A673 (cell line): ENCODE measurements around the gene UTP3. TPM values are rescaled to one million over a fixed set of nuclear protein-coding genes. Genes with fewer than 3 reads are reported as not detected.
"Not testable (repeated sequence)": the region's sequence is repeated elsewhere in the genome, so short reads cannot be mapped to it uniquely, and the experiment has no call there.

Experiments
- BruUV-seq: library from RNA; stranded (reverse); fragments of 400-500 nt; replicated peaks from 2 replicates; lab custom pipeline; 2021; lab: Mats Ljungman, UMichigan
- CTCF ChIA-PET: fragments of 300-600 bp; sonication (Branson Sonifier 250); formaldehyde crosslinking; loops from one replicate; lab custom pipeline; 2022; ENCODE audit warnings: antibody characterized with exemption; lab: Charles Lee
- POLR2A ChIA-PET: fragments of 300-600 bp; sonication (Branson Sonifier 250); formaldehyde crosslinking; loops from one replicate; lab custom pipeline; 2022; ENCODE audit warnings: antibody characterized with exemption; ENCODE audit not compliant: low non-redundant PET; lab: Charles Lee
- DNase-seq: peaks from one replicate; pipeline ENCODE4 v3.0.0-alpha.2; 2015; ENCODE audit warnings: low spot score
- H3K27ac ChIP-seq: fragments of 200-600 bp; sonication (generic); 2 replicates; pipeline ENCODE4 v1.5.1; 2016; ENCODE audit warnings: mixed run types, low read depth, mild to moderate bottlenecking, mixed read lengths, antibody characterized with exemption, low read length; ENCODE audit not compliant: poor library complexity, severe bottlenecking
- H3K27me3 ChIP-seq: fragments of 200-600 bp; sonication (generic); replicated peaks from 2 replicates; pipeline ENCODE4 v1.6.1; 2017; ENCODE audit warnings: mixed run types, low read depth, mild to moderate bottlenecking, mixed read lengths, antibody characterized with exemption, low read length; ENCODE audit not compliant: insufficient read depth, poor library complexity
- H3K36me3 ChIP-seq: fragments of 200-600 bp; sonication (generic); 2 replicates; pipeline ENCODE4 v1.6.1; 2016; ENCODE audit warnings: mixed run types, mild to moderate bottlenecking, mixed read lengths, antibody characterized with exemption, low read length; ENCODE audit not compliant: insufficient read depth, poor library complexity, severe bottlenecking
- H3K4me1 ChIP-seq: fragments of 200-600 bp; sonication (generic); 2 replicates; pipeline ENCODE4 v1.6.1; 2017; ENCODE audit warnings: mixed run types, mild to moderate bottlenecking, mixed read lengths, antibody characterized with exemption, low read length; ENCODE audit not compliant: insufficient read depth, poor library complexity, severe bottlenecking
- H3K4me3 ChIP-seq: fragments of 200-600 bp; sonication (generic); 2 replicates; pipeline ENCODE4 v1.5.1; 2016; ENCODE audit warnings: low read depth, mixed run types, mild to moderate bottlenecking, mixed read lengths, low read length; ENCODE audit not compliant: poor library complexity, severe bottlenecking
- H3K9me3 ChIP-seq: fragments of 200-600 bp; sonication (generic); 2 replicates; pipeline ENCODE4 v1.6.1; 2016; ENCODE audit warnings: mixed run types, low read depth, mild to moderate bottlenecking, mixed read lengths, antibody characterized with exemption, low read length; ENCODE audit not compliant: poor library complexity, severe bottlenecking
- CTCF ChIP-seq: fragments of 300-800, 200-600 bp; sonication (generic); conservative IDR thresholded peaks from 2 replicates; pipeline ENCODE4 v1.5.1; 2017; ENCODE audit warnings: low read depth, mild to moderate bottlenecking, antibody characterized with exemption, low read length, moderate library complexity, mixed read lengths
- EZH2 ChIP-seq: fragments of 200-600 bp; sonication (generic); IDR thresholded peaks from 2 replicates; pipeline ENCODE4 v1.6.1; 2017; ENCODE audit warnings: borderline replicate concordance, low read depth, mild to moderate bottlenecking, mixed read lengths, antibody characterized with exemption, low read length; ENCODE audit not compliant: poor library complexity, severe bottlenecking
- intact Hi-C: fragments of 100-400 bp; cut with micrococcal nuclease; formaldehyde crosslinking; loops from one replicate; pipeline ENCODE4 v1.10.0; 2022; ENCODE audit not compliant: unreplicated experiment
- total RNA-seq: library from RNA; stranded (reverse); gene quantifications from 2 replicates; pipeline ENCODE4 v1.2.3, GENCODE V29; 2021

Gene UTP3
- total RNA-seq, 1 experiment from 2014 or later, result 17.1 TPM

GRCh38 chr4:70678383-70678999 lies 9.8 kb upstream of the UTP3 start:
- intact Hi-C loops, result no loop called here
- Histone ChIP-seq H3K4me1 (no peaks in the 10 kb centered on the region), H3K36me3 (no peaks in the 10 kb centered on the region), H3K27me3 (no peaks in the 10 kb centered on the region), H3K9me3 (no peaks in the 10 kb centered on the region), H3K4me3 (no peak overlapping the region), H3K27ac (no peak overlapping the region)
- no peak for TF ChIP-seq EZH2
- no peak for TF ChIP-seq CTCF
- DNase-seq, result no peak
- no TSS peak for BruUV-seq
- ChIA-PET POLR2A (no interaction called here), CTCF (no interaction called here)

GRCh38 chr4:70680934-70681333 lies 7.4 kb upstream of the UTP3 start:
- no peak overlapping the region for H3K27ac ChIP-seq
- no peaks in the 10 kb centered on the region for H3K9me3 ChIP-seq
- H3K4me3 ChIP-seq, result no peak overlapping the region
- intact Hi-C loops, result no loop called here
- no TSS peak for BruUV-seq
- CTCF ChIA-PET, result no interaction called here
- H3K27me3 ChIP-seq, result no peaks in the 10 kb centered on the region
- POLR2A ChIA-PET, result no interaction called here
- TF ChIP-seq EZH2 (no peak), CTCF (no peak)
- DNase-seq, result no peak
- H3K4me1 ChIP-seq, result no peaks in the 10 kb centered on the region
- no peaks in the 10 kb centered on the region for H3K36me3 ChIP-seq

GRCh38 chr4:70681704-70682103 lies 6.6 kb upstream of the UTP3 start:
- TF ChIP-seq EZH2 (no peak), CTCF (no peak)
- no peak overlapping the region for H3K27ac ChIP-seq
- no peaks in the 10 kb centered on the region for H3K9me3 ChIP-seq
- no peaks in the 10 kb centered on the region for H3K36me3 ChIP-seq
- no TSS peak for BruUV-seq
- H3K4me3 ChIP-seq, result no peak overlapping the region
- H3K4me1 ChIP-seq, result no peaks in the 10 kb centered on the region
- intact Hi-C loops, result no loop called here
- POLR2A ChIA-PET, result no interaction called here
- CTCF ChIA-PET, result no interaction called here
- DNase-seq, result no peak
- no peaks in the 10 kb centered on the region for H3K27me3 ChIP-seq

GRCh38 chr4:70682142-70682541 lies 6.2 kb upstream of the UTP3 start:
- BruUV-seq, intact Hi-C loops, POLR2A ChIA-PET, H3K4me3 ChIP-seq, H3K4me1 ChIP-seq, CTCF ChIA-PET, H3K36me3 ChIP-seq, H3K27me3 ChIP-seq, DNase-seq, H3K9me3 ChIP-seq, H3K27ac ChIP-seq: not testable (repeated sequence)
